Activated CD4-positive, alpha-beta T cell treated with anti-CD3 and anti-CD28 coated beads for 24 hours (primary cell): ENCODE measurements around the gene DNAH6.
"Not testable (repeated sequence)": the region's sequence is repeated elsewhere in the genome, so short reads cannot be mapped to it uniquely, and the experiment has no call there.

Experiments
- DNase-seq, 2 donors: peaks; one replicate each; pipeline ENCODE4 v3.0.0-alpha.2; 2020; ENCODE audit warnings: low read depth in 2 of 2

Gene DNAH6

DNA sequence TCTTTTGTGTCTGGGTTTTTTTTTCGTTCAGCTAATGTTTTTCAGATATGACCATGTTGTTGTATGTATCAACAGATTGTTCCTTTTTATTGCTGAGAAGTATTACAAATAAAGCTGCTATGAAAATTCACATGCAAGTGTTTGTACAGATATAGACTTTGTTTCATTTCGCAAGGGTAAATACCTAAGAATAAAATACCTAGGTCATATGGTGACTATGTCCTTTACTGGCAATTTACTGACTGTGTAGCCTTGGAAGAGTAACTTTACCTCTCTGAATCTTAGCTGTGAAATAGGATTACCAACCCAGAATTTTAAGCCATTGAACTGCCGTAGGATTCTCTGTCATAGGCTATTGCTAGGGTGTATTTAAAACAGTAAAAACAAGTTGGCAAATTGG, 19.0 kb upstream of the DNAH6 start:
- no peak for DNase-seq

- no peak for DNase-seq
These were observed 18.0 kb upstream of the DNAH6 start for GRCh38 chr2:84498150-84498799.

GRCh38 chr2:84511024-84511423, 5.3 kb upstream of the DNAH6 start:
- DNase-seq = not testable (repeated sequence)

DNA sequence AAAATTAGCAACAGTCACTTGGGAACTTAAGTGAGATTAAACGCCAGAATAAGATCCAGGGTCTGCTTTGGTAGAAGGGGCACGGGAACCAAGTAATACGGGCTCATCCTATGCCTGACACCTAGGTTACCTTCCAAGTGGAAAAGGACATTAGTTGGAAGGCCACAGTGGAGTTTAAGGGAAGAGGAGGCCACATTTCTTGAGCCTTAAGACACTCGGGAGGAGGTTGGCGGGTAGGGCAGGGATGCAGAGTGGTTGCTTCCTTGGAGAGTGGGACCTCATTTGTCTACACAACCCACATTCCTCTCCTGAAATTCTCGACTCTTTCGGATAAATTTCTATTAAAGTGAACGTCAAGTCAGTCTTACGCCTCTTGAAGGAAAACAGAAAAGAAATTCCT, 510 bp upstream of the DNAH6 start:
- no peak for DNase-seq

- no peak for DNase-seq
These were observed 3.1 kb downstream of the DNAH6 start for GRCh38 chr2:84519332-84519957.

DNA sequence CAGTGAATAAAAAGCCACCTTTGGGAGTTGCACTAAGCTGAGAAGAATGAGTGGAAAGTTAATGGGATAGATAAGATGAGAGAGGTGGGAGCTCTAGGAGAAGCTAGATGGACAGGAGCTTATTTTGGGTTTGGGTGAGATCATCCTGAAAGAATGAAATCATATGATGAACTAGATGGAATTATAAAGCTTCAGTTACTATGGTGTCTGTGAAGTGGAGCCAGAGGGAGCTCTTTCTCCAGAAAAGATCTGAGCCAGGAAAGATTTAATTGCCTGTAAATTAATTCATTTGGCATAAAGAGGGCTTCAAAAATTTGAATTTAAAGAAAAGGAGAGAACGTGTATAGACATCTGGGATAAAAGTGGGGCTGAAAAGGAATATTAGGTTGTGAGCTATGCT, 10.3 kb downstream of the DNAH6 start:
- DNase-seq = no peak

- DNase-seq = no peak
These were observed 11.1 kb downstream of the DNAH6 start for GRCh38 chr2:84527137-84528129.

DNA sequence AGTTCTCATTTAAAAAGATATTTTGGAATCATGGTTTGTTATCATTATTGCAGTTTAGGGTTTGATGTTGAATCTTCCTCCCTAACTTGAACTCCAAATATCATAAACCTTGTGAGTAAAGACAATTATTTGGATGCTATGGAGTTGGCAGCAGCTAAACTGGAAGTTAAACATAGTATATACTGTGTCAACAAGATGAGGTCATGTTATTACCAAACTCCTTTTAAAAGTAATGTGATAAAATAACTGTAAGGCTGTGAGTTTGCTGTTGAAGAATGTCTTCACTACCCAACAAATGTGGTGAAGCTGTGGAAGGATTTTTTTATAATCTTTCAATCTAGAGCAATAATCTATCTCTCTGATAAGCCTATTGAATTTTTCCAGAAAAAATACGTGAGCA, 16.0 kb downstream of the DNAH6 start:
- no peak for DNase-seq

GRCh38 chr2:84534225-84534624, 17.9 kb downstream of the DNAH6 start:
- DNase-seq = no peak

DNA sequence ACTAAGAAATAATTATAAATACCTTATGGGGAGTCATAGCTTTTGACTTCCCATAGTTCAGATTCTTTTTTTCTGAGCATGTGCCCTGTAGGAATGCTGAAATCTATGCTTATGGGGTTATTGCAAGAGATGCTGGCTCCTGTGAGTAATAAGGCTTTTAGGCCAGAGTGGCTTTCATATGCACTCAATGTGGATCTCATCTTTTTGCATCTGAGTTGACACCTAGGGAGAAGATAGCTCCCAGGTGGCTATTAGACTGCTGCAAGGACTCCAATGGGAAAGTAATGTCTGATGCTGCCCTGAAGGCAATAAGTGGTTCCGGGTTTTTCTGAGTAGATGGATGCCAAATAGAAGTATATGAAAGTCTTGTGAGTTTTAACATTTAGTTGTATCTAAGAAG, 21.0 kb downstream of the DNAH6 start:
- DNase-seq = no peak

GRCh38 chr2:84539729-84540128, 23.4 kb downstream of the DNAH6 start:
- no peak for DNase-seq

DNA sequence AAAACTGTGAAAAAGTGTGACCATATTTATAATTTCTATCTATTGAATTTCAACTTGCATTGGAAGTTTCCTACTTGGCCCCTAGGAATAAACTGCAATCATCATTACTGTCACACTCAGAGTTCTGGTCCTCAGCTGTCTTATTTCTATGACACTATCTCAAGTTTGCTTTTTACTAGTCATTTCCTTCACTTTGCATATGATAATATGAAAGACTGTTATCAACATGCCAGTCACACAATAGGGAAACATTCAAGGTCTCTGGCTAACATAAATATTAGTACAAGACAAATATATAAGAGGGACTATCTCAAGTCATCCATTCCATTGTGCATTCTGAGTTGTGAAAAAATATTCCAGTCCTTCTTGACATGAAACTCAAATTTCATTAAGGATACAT, 28.7 kb downstream of the DNAH6 start:
- no peak for DNase-seq

DNA sequence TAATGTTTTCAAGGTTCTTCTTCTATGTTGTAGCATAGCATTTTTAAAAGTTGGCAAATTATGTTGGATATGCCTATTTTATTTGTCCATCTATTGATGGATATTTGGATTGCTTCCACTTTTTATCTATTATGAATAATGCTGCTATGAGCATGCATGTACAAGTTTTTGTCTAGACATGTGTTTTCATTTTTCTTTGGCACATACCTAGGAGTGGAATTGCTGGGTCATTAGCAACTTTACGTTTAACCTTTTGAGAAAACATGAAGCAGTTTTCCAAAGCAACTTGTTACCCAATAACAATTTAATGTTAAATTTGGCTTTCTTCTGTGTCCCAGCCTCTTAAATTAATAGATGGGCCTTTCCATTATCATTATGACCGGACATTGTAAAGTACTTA, 30.3 kb downstream of the DNAH6 start:
- DNase-seq = no peak

DNA sequence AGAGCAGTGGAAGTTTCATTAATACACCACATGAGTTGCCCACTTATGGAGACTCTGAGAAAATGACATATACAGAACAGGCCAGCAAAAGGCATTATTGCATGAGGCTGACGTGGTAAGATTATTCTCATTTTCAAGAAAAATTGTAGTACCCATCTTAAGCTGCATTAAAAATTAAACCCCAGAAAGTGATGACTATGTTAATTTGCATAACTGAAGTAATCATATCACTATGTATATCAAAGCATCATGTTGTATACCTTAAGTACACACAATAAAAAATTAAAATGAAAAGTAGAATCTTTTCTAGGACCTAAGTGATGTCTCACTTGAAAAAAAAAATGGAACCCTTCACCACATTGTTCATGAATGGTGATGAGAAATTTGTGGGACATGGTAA, 32.0 kb downstream of the DNAH6 start:
- DNase-seq = no peak

DNA sequence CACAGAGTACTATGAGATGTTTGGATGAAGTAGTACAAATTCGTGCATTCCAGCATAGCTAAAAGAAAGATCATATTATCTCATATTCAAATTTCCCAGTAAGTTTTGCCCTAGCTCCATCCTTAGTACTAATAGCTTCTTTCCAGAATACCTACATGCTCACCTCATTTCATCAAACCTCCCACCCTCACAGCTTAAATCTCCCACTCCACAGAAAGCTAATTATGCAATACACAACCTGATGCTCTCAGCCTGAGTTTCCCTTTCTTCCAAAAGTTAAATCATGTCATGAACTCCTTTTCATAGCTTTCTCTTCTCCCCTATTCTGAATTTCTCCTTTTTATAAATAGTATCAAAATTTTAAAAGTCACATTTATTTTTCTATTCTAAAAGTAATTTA, 34.6 kb downstream of the DNAH6 start:
- DNase-seq = no peak

GRCh38 chr2:84551526-84551925, 35.2 kb downstream of the DNAH6 start:
- not testable (repeated sequence) for DNase-seq

- DNase-seq = no peak
These were observed 39.9 kb downstream of the DNAH6 start for GRCh38 chr2:84556190-84556589.

DNA sequence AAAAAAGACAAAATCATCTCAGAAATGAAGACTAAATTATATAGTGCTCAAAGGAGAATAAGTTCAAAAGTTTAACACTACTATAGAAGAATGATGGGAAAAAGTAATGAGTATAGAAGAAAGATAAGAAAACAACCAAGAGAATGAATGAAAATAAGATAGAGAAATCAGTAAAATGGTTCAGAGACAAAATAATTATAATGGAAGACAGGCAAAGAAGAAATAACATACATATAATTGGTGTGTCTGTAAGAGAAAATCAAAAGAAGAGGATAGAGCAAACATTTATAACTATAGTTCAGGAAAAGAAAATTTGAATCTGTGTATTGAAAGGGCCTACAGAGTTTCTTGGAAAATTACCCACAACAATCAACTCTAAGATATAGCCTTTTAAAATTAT, 43.5 kb downstream of the DNAH6 start:
- no peak for DNase-seq

GRCh38 chr2:84579661-84580060, 63.4 kb downstream of the DNAH6 start:
- DNase-seq = no peak

DNA sequence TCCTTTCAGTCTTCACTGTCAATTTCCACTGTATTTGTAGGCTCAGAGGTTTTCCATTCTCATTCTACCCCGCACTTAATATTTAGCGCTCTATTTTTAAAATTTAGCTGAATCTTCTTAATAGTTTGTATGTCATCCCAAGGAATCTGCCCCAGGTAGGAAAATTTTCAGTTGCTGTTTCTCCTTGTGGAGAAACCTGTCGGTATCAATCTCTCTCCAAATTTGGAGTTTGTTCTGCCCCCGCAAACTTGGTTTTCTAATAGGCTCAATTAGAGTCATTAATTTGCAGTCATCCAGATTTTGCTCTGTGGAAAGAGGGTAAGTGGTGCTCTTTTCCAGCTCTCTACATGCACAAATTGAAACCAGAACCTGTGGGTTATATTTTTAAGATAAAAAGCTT, 87.6 kb downstream of the DNAH6 start:
- DNase-seq = no peak

GRCh38 chr2:84613082-84613481, 96.8 kb downstream of the DNAH6 start:
- DNase-seq = no peak

- no peak for DNase-seq
These were observed 103.6 kb downstream of the DNAH6 start for GRCh38 chr2:84619794-84620371.
